H9 (cell line): Measurements from ENCODE around the gene SORBS1. TPM values are rescaled to one million over a fixed set of nuclear protein-coding genes. Genes with fewer than 3 reads are reported as not detected.

Source experiments
- DNase-seq: peaks from one replicate; pipeline ENCODE4 v3.0.0-alpha.2; 2017
- H2AFZ ChIP-seq: one replicate; pipeline ENCODE4 v1.6.1; 2013; ENCODE audit warnings: mild to moderate bottlenecking, low read length, control low read depth, moderate library complexity
- H2AK5ac ChIP-seq: 2 replicates; pipeline ENCODE4 v1.6.1; 2013; ENCODE audit warnings: low read length, control low read depth, mixed read lengths; ENCODE audit not compliant: insufficient read length
- H2BK120ac ChIP-seq: one replicate; pipeline ENCODE4 v1.6.1; 2013; ENCODE audit warnings: low read depth, mild to moderate bottlenecking, low read length, control low read depth, inconsistent platforms; ENCODE audit not compliant: poor library complexity, severe bottlenecking
- H2BK12ac ChIP-seq: 2 replicates; pipeline ENCODE4 v1.6.1; 2013; ENCODE audit warnings: low read length, control low read depth, mixed read lengths, low read depth; ENCODE audit not compliant: insufficient read length
- H2BK15ac ChIP-seq: 2 replicates; pipeline ENCODE4 v1.6.1; 2013; ENCODE audit warnings: low read depth, low read length, control low read depth
- H2BK20ac ChIP-seq: one replicate; pipeline ENCODE4 v1.6.1; 2013; ENCODE audit warnings: low read depth, mild to moderate bottlenecking, low read length, control low read depth, inconsistent platforms; ENCODE audit not compliant: poor library complexity, severe bottlenecking
- H2BK5ac ChIP-seq: 2 replicates; pipeline ENCODE4 v1.6.1; 2013; ENCODE audit warnings: low read length, control low read depth, mixed read lengths; ENCODE audit not compliant: insufficient read length
- H3K14ac ChIP-seq: 2 replicates; pipeline ENCODE4 v1.6.1; 2013; ENCODE audit warnings: low read length, control low read depth; ENCODE audit not compliant: insufficient read depth
- H3K18ac ChIP-seq: 2 replicates; pipeline ENCODE4 v1.6.1; 2013; ENCODE audit warnings: low read depth, mild to moderate bottlenecking, mixed read lengths, low read length, control low read depth; ENCODE audit not compliant: insufficient read length
- H3K23ac ChIP-seq: 2 replicates; pipeline ENCODE4 v1.6.1; 2013; ENCODE audit warnings: low read length, control low read depth, mixed read lengths, low read depth; ENCODE audit not compliant: insufficient read length
- H3K23me2 ChIP-seq: 2 replicates; pipeline ENCODE4 v1.6.1; 2013; ENCODE audit warnings: low read depth, mild to moderate bottlenecking, mixed read lengths, low read length, control low read depth; ENCODE audit not compliant: insufficient read length, poor library complexity, severe bottlenecking
- H3K27ac ChIP-seq: 2 replicates; pipeline ENCODE4 v1.5.1; 2013; ENCODE audit warnings: low read length, control low read depth, mixed read lengths, low read depth; ENCODE audit not compliant: insufficient read length
- H3K27me3 ChIP-seq: 2 replicates; pipeline ENCODE4 v1.6.1; 2013; ENCODE audit warnings: low read length, control low read depth, inconsistent platforms; ENCODE audit not compliant: insufficient read depth
- H3K4ac ChIP-seq: 2 replicates; pipeline ENCODE4 v1.6.1; 2013; ENCODE audit warnings: low read depth, mild to moderate bottlenecking, control low read depth, inconsistent platforms, low read length, moderate library complexity
- H3K4me1 ChIP-seq: 2 replicates; pipeline ENCODE4 v1.6.1; 2013; ENCODE audit warnings: low read length, control low read depth, inconsistent platforms; ENCODE audit not compliant: insufficient read depth
- H3K4me2 ChIP-seq: 2 replicates; pipeline ENCODE4 v1.6.1; 2013; ENCODE audit warnings: low read length, control low read depth, mixed read lengths; ENCODE audit not compliant: insufficient read length, insufficient read depth
- H3K56ac ChIP-seq: 2 replicates; pipeline ENCODE4 v1.6.1; 2013; ENCODE audit warnings: low read depth, mild to moderate bottlenecking, mixed read lengths, low read length, control low read depth; ENCODE audit not compliant: insufficient read length
- H3K79me1 ChIP-seq: 2 replicates; pipeline ENCODE4 v1.6.1; 2013; ENCODE audit warnings: low read depth, mild to moderate bottlenecking, moderate library complexity, low read length, control low read depth, inconsistent platforms; ENCODE audit not compliant: insufficient read depth, poor library complexity, severe bottlenecking
- H3K79me2 ChIP-seq: 2 replicates; pipeline ENCODE4 v1.6.1; 2013; ENCODE audit warnings: low read length, control low read depth, inconsistent platforms; ENCODE audit not compliant: insufficient read depth
- H3K9ac ChIP-seq: 2 replicates; pipeline ENCODE4 v1.6.1; 2013; ENCODE audit warnings: low read length, control low read depth, mixed read lengths; ENCODE audit not compliant: insufficient read length; ENCODE audit errors: extremely low read depth
- H3K9me3 ChIP-seq: one replicate; pipeline ENCODE4 v1.6.1; 2013; ENCODE audit warnings: low read depth, low read length, inconsistent platforms; ENCODE audit not compliant: control insufficient read depth
- H3T11ph ChIP-seq: one replicate; pipeline ENCODE4 v1.6.1; 2013; ENCODE audit warnings: mild to moderate bottlenecking, low read length, control low read depth, inconsistent platforms
- H4K20me1 ChIP-seq: one replicate; pipeline ENCODE4 v1.6.1; 2013; ENCODE audit not compliant: control insufficient read depth, insufficient read length, insufficient read depth
- H4K5ac ChIP-seq: 2 replicates; pipeline ENCODE4 v1.6.1; 2013; ENCODE audit warnings: low read depth, mild to moderate bottlenecking, mixed read lengths, low read length, control low read depth; ENCODE audit not compliant: insufficient read length
- H4K8ac ChIP-seq: replicated peaks from 2 replicates; pipeline ENCODE4 v1.6.1; 2013; ENCODE audit warnings: low read length, control low read depth, mixed read lengths, low read depth; ENCODE audit not compliant: insufficient read length
- H4K91ac ChIP-seq: 2 replicates; pipeline ENCODE4 v1.6.1; 2013; ENCODE audit warnings: low read depth, mild to moderate bottlenecking, moderate library complexity, mixed read lengths, low read length, control low read depth; ENCODE audit not compliant: insufficient read length
- H3K27ac Mint-ChIP-seq, 3 experiments: 2 replicates in 2 of 3; 3 replicates in 1 of 3; pipeline ENCODE4 v1.8.0; 2020 to 2021; ENCODE audit warnings: mixed read lengths in 3 of 3, mild to moderate bottlenecking in 1 of 3, moderate library complexity in 1 of 3
- H3K27me3 Mint-ChIP-seq: 2 replicates; pipeline ENCODE4 v1.8.0; 2021; ENCODE audit warnings: low read depth, mild to moderate bottlenecking, moderate library complexity, mixed read lengths
- H3K36me3 Mint-ChIP-seq, 3 experiments: 2 replicates in 2 of 3; 3 replicates in 1 of 3; pipeline ENCODE4 v1.8.0; 2020 to 2021; ENCODE audit warnings: low read depth in 3 of 3, mixed read lengths in 3 of 3; ENCODE audit not compliant: insufficient read depth in 1 of 3
- H3K4me1 Mint-ChIP-seq, 2 experiments: 2 replicates each; pipeline ENCODE4 v1.8.0; 2020; ENCODE audit warnings: mixed read lengths in 2 of 2
- H3K4me3 Mint-ChIP-seq, 2 experiments: 2 replicates in 1 of 2; 3 replicates in 1 of 2; pipeline ENCODE4 v1.8.0; 2020 to 2021; ENCODE audit warnings: mild to moderate bottlenecking in 2 of 2, mixed read lengths in 2 of 2, moderate library complexity in 1 of 2
- H3K9me3 Mint-ChIP-seq, 2 experiments: 2 replicates in 1 of 2; 3 replicates in 1 of 2; pipeline ENCODE4 v1.8.0; 2020; ENCODE audit warnings: mild to moderate bottlenecking in 2 of 2, mixed read lengths in 2 of 2, moderate library complexity in 1 of 2
- WGBS: extraction: QIAGEN DNeasy Blood & Tissue Kit; methylation state at CpG from one replicate; pipeline ENCODE4 v1.1.7; 2013; ENCODE audit warnings: missing lambda C conversion rate, low lambda C conversion rate, mixed read lengths; ENCODE audit not compliant: insufficient read length; ENCODE audit errors: extremely low coverage; 5-methylcytosine and 5-hydroxymethylcytosine counted together
- total RNA-seq: library from RNA; stranded (reverse); gene quantifications from 2 replicates; pipeline ENCODE4 v1.2.1, GENCODE V29; 2021
- TF ChIP-seq, protein P1 (sequence below): fragments of 200-600 bp; sonication (generic); conservative IDR thresholded peaks from 3 replicates; pipeline ENCODE4 v1.8.0; 2021; ENCODE audit warnings: antibody characterized with exemption, mild to moderate bottlenecking

The SORBS1 gene
- total RNA-seq, 1 experiment from 2014 or later, result 24.3 TPM

DNA sequence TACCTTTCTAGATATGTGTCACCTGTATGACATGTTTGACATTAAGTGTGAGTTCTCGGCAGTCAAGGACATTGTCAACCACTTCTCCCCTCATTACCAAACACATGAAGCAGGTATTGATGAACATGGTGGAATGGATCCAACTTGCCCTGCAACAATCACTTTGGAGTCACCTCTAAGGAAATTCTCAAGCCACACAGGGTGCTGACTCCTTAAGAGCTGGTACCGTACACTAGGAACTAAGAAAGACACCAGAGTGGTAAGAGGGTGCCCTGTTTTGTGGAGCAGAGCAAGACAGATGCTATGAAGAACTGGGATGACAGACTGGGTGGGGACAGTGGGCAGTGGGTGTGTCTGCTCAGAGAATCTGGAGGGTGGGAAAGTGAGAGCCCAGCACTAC is 17.4 kb upstream of the SORBS1 start:
- Mint-ChIP-seq H3K4me3 (no peak overlapping the region), H3K27ac (peak overlapping the region in 1 of 3 experiments; percentile 11; a peak in 2 of 7 replicates), H3K4me1 (no peaks in the 10 kb centered on the region), H3K27me3 (peaks cover 3% of the 10 kb centered on the region), H3K9me3 (no peaks in the 10 kb centered on the region), H3K36me3 (no peaks in the 10 kb centered on the region)
- Histone ChIP-seq H3K56ac (no peak overlapping the region), H3K14ac (no peak overlapping the region), H3K27me3 (no peaks in the 10 kb centered on the region), H3K79me1 (no peaks in the 10 kb centered on the region), H3K23me2 (no peaks in the 10 kb centered on the region), H3K9ac (no peak overlapping the region), H3T11ph (no peak overlapping the region), H4K20me1 (no peaks in the 10 kb centered on the region), H4K8ac (no peak overlapping the region), H2BK12ac (no peak overlapping the region), H3K79me2 (no peaks in the 10 kb centered on the region), H2BK120ac (no peak overlapping the region), H3K18ac (no peak overlapping the region), H3K27ac (no peak overlapping the region), H2BK5ac (no peak overlapping the region), H3K23ac (no peak overlapping the region), H2AK5ac (no peak overlapping the region), H4K5ac (no peak overlapping the region), H3K4me2 (no peak overlapping the region), H3K4ac (no peak overlapping the region), H3K4me1 (no peaks in the 10 kb centered on the region), H3K9me3 (no peaks in the 10 kb centered on the region), H4K91ac (no peak overlapping the region), H2AFZ (no peak overlapping the region), H2BK20ac (no peak overlapping the region), H2BK15ac (no peak overlapping the region)
- no CpG with 5 or more reads among the region's 2 CpGs for WGBS
- TF ChIP-seq, protein P1, sequence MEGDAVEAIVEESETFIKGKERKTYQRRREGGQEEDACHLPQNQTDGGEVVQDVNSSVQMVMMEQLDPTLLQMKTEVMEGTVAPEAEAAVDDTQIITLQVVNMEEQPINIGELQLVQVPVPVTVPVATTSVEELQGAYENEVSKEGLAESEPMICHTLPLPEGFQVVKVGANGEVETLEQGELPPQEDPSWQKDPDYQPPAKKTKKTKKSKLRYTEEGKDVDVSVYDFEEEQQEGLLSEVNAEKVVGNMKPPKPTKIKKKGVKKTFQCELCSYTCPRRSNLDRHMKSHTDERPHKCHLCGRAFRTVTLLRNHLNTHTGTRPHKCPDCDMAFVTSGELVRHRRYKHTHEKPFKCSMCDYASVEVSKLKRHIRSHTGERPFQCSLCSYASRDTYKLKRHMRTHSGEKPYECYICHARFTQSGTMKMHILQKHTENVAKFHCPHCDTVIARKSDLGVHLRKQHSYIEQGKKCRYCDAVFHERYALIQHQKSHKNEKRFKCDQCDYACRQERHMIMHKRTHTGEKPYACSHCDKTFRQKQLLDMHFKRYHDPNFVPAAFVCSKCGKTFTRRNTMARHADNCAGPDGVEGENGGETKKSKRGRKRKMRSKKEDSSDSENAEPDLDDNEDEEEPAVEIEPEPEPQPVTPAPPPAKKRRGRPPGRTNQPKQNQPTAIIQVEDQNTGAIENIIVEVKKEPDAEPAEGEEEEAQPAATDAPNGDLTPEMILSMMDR, result no peak
- DNase-seq, result no peak
